HL-60 (cell line): ENCODE results near the gene PIK3CB.

ENCODE experiments used
- DNase-seq, 2 experiments: peaks; one replicate each; pipeline ENCODE4 v3.0.0-alpha.2; 2010 to 2020; ENCODE audit warnings: low read depth in 1 of 2, low spot score in 1 of 2
- H3K27ac ChIP-seq: fragments of 250-450 bp; sonication (Bioruptor Pico); replicated peaks from 2 replicates; pipeline ENCODE4 v1.5.1; 2020; ENCODE audit warnings: mild to moderate bottlenecking, moderate library complexity
- H3K27me3 ChIP-seq: fragments of 250-450 bp; sonication (Bioruptor Pico); 2 replicates; pipeline ENCODE4 v1.5.1; 2021; ENCODE audit warnings: mild to moderate bottlenecking, moderate library complexity; ENCODE audit not compliant: insufficient read depth, poor library complexity, severe bottlenecking
- H3K4me3 ChIP-seq: replicated peaks from 2 replicates; pipeline ENCODE4 v1.5.1; 2011; ENCODE audit warnings: mild to moderate bottlenecking, control low read depth, low read length; ENCODE audit not compliant: insufficient read depth
- GABPA ChIP-seq: IDR thresholded peaks from 2 replicates; pipeline ENCODE4 v1.6.1; 2012; ENCODE audit warnings: low read depth
- POLR2AphosphoS5 ChIP-seq: IDR thresholded peaks from 2 replicates; pipeline ENCODE4 v1.6.1; 2012; ENCODE audit warnings: low read depth
- SPI1 ChIP-seq: IDR thresholded peaks from 2 replicates; pipeline ENCODE4 v1.6.1; 2012; ENCODE audit warnings: low read depth, mild to moderate bottlenecking, borderline replicate concordance
- TF ChIP-seq, protein P1 (sequence below): IDR thresholded peaks from one replicate; pipeline ENCODE4 v1.5.1; 2011; ENCODE audit warnings: low read length, control low read depth, inconsistent platforms; ENCODE audit not compliant: insufficient read depth
- TF ChIP-seq, protein P2 (sequence below): IDR thresholded peaks from 2 replicates; pipeline ENCODE4 v1.6.1; 2012; ENCODE audit warnings: low read depth; ENCODE audit not compliant: insufficient replicate concordance

PIK3CB gene

DNA sequence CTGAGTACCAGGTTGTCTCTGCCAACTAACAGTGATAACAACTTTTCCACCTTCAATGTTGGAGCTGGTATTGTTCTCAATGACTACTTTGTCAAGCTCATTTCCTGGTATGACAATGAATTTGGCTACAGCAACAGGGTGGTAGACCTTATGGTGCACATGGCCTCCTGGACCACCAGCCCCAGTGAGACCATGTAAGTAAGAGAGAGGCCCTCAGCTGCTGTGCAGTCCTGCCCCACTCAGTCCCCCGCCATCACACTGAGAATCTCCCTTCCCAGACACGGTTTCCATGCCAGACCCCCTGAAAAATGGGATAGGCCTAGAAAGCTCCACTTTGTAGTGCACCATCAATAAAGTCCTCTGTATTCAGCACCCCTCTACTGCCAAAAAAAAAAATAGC, 56.1 kb downstream of the PIK3CB start:
- Histone ChIP-seq H3K27me3 (no peaks in the 10 kb centered on the region), H3K27ac (no peak overlapping the region), H3K4me3 (no peak overlapping the region)
- DNase-seq, result no peak
- TF ChIP-seq POLR2AphosphoS5 (no peak), GABPA (no peak), SPI1 (no peak)
- TF ChIP-seq, protein P1, sequence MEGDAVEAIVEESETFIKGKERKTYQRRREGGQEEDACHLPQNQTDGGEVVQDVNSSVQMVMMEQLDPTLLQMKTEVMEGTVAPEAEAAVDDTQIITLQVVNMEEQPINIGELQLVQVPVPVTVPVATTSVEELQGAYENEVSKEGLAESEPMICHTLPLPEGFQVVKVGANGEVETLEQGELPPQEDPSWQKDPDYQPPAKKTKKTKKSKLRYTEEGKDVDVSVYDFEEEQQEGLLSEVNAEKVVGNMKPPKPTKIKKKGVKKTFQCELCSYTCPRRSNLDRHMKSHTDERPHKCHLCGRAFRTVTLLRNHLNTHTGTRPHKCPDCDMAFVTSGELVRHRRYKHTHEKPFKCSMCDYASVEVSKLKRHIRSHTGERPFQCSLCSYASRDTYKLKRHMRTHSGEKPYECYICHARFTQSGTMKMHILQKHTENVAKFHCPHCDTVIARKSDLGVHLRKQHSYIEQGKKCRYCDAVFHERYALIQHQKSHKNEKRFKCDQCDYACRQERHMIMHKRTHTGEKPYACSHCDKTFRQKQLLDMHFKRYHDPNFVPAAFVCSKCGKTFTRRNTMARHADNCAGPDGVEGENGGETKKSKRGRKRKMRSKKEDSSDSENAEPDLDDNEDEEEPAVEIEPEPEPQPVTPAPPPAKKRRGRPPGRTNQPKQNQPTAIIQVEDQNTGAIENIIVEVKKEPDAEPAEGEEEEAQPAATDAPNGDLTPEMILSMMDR, result no peak
- TF ChIP-seq, protein P2, sequence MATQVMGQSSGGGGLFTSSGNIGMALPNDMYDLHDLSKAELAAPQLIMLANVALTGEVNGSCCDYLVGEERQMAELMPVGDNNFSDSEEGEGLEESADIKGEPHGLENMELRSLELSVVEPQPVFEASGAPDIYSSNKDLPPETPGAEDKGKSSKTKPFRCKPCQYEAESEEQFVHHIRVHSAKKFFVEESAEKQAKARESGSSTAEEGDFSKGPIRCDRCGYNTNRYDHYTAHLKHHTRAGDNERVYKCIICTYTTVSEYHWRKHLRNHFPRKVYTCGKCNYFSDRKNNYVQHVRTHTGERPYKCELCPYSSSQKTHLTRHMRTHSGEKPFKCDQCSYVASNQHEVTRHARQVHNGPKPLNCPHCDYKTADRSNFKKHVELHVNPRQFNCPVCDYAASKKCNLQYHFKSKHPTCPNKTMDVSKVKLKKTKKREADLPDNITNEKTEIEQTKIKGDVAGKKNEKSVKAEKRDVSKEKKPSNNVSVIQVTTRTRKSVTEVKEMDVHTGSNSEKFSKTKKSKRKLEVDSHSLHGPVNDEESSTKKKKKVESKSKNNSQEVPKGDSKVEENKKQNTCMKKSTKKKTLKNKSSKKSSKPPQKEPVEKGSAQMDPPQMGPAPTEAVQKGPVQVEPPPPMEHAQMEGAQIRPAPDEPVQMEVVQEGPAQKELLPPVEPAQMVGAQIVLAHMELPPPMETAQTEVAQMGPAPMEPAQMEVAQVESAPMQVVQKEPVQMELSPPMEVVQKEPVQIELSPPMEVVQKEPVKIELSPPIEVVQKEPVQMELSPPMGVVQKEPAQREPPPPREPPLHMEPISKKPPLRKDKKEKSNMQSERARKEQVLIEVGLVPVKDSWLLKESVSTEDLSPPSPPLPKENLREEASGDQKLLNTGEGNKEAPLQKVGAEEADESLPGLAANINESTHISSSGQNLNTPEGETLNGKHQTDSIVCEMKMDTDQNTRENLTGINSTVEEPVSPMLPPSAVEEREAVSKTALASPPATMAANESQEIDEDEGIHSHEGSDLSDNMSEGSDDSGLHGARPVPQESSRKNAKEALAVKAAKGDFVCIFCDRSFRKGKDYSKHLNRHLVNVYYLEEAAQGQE, result no peak

DNA sequence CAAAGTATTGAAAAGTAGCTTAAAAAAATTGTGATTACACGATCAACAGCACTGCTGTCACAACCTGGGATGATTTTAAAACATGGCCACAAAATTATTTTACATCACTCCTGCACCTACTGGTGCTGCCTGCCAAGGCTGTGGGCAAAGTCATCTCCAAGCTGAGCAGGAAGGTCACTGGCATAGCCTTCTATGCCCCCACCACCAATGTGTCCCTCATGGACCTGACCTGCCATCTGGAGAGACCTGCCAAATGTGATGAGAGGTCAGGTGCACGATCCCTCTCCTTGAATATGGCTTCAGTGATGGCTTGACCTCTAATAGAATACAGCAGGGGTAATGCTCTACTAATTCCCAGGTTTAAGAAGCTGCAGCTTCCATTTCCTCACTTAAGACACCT, 57.8 kb downstream of the PIK3CB start:
- Histone ChIP-seq H3K27me3 (no peaks in the 10 kb centered on the region), H3K27ac (no peak overlapping the region), H3K4me3 (no peak overlapping the region)
- no peak for DNase-seq
- no peak for TF ChIP-seq POLR2AphosphoS5
- TF ChIP-seq, protein P2, result no peak
- no peak for TF ChIP-seq GABPA
- no peak for TF ChIP-seq SPI1
- TF ChIP-seq, protein P1, result no peak

DNA sequence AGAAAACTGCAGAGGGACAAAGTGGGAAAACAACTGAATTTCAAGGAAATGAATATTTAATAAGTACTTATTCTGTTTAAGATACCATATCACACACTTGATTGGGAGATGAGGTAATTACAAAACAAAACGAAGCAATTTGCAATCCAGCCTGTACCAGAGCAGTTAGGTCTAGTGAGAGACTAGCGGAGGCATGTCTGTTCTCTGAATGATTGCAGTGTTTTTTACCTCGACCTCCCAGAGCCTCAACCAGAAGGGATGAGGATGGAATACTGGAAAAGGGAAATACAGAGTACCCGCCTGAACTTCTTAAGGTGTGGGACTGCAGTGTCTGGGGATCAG, 59.5 kb downstream of the PIK3CB start:
- no peak overlapping the region for H3K27ac ChIP-seq
- TF ChIP-seq, protein P1, result no peak
- TF ChIP-seq, protein P2, result no peak
- H3K4me3 ChIP-seq, result no peak overlapping the region
- no peaks in the 10 kb centered on the region for H3K27me3 ChIP-seq
- DNase-seq, result no peak
